ENCODE measurements around the gene TFF1.

The TFF1 gene

DNA sequence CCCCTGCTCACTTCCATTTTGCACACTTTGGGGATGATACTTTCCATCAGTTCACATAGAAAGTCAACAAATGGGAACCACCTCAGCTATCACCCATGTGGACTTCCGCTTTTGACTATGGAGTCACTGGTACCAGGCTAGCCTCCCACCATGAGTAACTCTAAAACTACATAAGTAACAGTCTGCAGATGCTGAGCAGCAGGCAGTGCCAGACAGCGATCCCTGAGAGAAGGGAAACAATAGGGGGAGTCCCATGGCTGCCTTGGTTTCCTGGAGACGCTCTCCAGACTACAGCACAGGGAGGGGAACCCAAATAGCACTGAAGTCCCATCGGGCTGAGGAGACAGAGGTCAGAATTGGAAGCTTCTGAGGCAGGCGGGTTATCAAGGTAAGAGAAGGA lies 12.7 kb downstream of the TFF1 start:
- no peak for ATAC-seq
- TF ChIP-seq, protein P1, sequence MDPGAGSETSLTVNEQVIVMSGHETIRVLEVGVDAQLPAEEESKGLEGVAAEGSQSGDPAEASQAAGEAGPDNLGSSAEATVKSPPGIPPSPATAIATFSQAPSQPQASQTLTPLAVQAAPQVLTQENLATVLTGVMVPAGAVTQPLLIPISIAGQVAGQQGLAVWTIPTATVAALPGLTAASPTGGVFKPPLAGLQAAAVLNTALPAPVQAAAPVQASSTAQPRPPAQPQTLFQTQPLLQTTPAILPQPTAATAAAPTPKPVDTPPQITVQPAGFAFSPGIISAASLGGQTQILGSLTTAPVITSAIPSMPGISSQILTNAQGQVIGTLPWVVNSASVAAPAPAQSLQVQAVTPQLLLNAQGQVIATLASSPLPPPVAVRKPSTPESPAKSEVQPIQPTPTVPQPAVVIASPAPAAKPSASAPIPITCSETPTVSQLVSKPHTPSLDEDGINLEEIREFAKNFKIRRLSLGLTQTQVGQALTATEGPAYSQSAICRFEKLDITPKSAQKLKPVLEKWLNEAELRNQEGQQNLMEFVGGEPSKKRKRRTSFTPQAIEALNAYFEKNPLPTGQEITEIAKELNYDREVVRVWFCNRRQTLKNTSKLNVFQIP (CRISPR knock-in tag; IDR thresholded peaks at IDR 0.05; ENCODE audit: borderline replicate concordance, low read depth): no peak
- TF ChIP-seq SNAI2 (CRISPR knock-in tag; IDR thresholded peaks at IDR 0.05) (no peak), ZNF8 (CRISPR knock-in tag; IDR thresholded peaks at IDR 0.05) (no peak), ZNF70 (CRISPR knock-in tag; IDR thresholded peaks at IDR 0.05) (no peak), ISL1 (CRISPR knock-in tag; IDR thresholded peaks at IDR 0.05) (no peak), ESRRG (CRISPR knock-in tag; IDR thresholded peaks at IDR 0.05) (no peak), CSDC2 (CRISPR knock-in tag; IDR thresholded peaks at IDR 0.05) (no peak), ZFP3 (CRISPR knock-in tag; IDR thresholded peaks at IDR 0.05) (no peak)
- TF ChIP-seq, protein P2, sequence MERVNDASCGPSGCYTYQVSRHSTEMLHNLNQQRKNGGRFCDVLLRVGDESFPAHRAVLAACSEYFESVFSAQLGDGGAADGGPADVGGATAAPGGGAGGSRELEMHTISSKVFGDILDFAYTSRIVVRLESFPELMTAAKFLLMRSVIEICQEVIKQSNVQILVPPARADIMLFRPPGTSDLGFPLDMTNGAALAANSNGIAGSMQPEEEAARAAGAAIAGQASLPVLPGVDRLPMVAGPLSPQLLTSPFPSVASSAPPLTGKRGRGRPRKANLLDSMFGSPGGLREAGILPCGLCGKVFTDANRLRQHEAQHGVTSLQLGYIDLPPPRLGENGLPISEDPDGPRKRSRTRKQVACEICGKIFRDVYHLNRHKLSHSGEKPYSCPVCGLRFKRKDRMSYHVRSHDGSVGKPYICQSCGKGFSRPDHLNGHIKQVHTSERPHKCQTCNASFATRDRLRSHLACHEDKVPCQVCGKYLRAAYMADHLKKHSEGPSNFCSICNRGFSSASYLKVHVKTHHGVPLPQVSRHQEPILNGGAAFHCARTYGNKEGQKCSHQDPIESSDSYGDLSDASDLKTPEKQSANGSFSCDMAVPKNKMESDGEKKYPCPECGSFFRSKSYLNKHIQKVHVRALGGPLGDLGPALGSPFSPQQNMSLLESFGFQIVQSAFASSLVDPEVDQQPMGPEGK (CRISPR knock-in tag; IDR thresholded peaks at IDR 0.05; ENCODE audit: borderline replicate concordance): no peak
- TF ChIP-seq, protein P3, sequence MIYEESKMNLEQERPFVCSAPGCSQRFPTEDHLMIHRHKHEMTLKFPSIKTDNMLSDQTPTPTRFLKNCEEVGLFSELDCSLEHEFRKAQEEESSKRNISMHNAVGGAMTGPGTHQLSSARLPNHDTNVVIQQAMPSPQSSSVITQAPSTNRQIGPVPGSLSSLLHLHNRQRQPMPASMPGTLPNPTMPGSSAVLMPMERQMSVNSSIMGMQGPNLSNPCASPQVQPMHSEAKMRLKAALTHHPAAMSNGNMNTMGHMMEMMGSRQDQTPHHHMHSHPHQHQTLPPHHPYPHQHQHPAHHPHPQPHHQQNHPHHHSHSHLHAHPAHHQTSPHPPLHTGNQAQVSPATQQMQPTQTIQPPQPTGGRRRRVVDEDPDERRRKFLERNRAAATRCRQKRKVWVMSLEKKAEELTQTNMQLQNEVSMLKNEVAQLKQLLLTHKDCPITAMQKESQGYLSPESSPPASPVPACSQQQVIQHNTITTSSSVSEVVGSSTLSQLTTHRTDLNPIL (CRISPR knock-in tag; IDR thresholded peaks at IDR 0.05; ENCODE audit: low read depth): no peak
- TF ChIP-seq, protein P4, sequence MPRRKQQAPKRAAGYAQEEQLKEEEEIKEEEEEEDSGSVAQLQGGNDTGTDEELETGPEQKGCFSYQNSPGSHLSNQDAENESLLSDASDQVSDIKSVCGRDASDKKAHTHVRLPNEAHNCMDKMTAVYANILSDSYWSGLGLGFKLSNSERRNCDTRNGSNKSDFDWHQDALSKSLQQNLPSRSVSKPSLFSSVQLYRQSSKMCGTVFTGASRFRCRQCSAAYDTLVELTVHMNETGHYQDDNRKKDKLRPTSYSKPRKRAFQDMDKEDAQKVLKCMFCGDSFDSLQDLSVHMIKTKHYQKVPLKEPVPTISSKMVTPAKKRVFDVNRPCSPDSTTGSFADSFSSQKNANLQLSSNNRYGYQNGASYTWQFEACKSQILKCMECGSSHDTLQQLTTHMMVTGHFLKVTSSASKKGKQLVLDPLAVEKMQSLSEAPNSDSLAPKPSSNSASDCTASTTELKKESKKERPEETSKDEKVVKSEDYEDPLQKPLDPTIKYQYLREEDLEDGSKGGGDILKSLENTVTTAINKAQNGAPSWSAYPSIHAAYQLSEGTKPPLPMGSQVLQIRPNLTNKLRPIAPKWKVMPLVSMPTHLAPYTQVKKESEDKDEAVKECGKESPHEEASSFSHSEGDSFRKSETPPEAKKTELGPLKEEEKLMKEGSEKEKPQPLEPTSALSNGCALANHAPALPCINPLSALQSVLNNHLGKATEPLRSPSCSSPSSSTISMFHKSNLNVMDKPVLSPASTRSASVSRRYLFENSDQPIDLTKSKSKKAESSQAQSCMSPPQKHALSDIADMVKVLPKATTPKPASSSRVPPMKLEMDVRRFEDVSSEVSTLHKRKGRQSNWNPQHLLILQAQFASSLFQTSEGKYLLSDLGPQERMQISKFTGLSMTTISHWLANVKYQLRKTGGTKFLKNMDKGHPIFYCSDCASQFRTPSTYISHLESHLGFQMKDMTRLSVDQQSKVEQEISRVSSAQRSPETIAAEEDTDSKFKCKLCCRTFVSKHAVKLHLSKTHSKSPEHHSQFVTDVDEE (CRISPR knock-in tag; IDR thresholded peaks at IDR 0.05): no peak

DNA sequence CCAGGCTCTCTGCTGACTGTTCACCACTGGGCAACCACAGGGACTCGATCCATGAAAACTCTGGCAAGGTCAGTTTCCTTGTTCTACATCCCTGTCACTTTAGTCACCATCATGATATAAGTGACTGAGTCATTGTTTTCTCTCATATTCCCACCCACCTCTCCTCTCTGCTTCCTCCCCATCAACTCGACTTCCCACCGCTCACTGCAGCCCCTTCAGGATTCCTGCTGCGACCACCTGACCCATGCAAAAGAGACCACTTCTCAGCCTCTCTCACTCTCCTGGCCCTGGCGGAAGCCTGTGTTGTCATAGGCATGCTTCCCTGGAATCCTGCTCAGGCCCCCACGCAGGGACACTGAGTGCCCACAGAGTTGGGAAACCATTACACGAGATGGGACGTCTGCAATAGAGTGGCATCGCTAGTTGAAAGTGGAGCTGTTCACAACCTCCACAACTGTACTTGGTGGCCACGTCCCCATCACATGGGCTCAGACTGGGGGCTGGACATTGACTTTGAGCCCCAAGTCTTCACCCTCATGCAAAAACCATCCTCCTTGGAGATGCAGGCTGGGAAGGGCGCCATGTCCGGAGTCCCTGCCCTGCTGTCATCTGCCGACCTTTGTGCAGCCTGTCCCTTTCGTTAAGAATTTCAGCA lies 13.8 kb downstream of the TFF1 start:
- TF ChIP-seq, protein P1 (CRISPR knock-in tag; IDR thresholded peaks at IDR 0.05; ENCODE audit: borderline replicate concordance, low read depth): no peak
- no peak for TF ChIP-seq SNAI2 (CRISPR knock-in tag; IDR thresholded peaks at IDR 0.05)
- no peak for TF ChIP-seq ZNF565 (CRISPR knock-in tag; conservative IDR thresholded peaks at IDR 0.05; ENCODE audit: low read depth)
- no peak for TF ChIP-seq ZFP3 (CRISPR knock-in tag; IDR thresholded peaks at IDR 0.05)
- no peak for TF ChIP-seq PPARA (CRISPR knock-in tag; IDR thresholded peaks at IDR 0.05; ENCODE audit: borderline replicate concordance)
- TF ChIP-seq TOX (CRISPR knock-in tag; IDR thresholded peaks at IDR 0.05; ENCODE audit: borderline replicate concordance): no peak
- TF ChIP-seq ARNTL (CRISPR knock-in tag; IDR thresholded peaks at IDR 0.05; ENCODE audit: borderline replicate concordance, low read depth): no peak
- TF ChIP-seq ZFP30 (CRISPR knock-in tag; IDR thresholded peaks at IDR 0.05): no peak
- TF ChIP-seq ZNF8 (CRISPR knock-in tag; IDR thresholded peaks at IDR 0.05): no peak
- TF ChIP-seq ZC3H10 (CRISPR knock-in tag; IDR thresholded peaks at IDR 0.05): no peak
- TF ChIP-seq, protein P5, sequence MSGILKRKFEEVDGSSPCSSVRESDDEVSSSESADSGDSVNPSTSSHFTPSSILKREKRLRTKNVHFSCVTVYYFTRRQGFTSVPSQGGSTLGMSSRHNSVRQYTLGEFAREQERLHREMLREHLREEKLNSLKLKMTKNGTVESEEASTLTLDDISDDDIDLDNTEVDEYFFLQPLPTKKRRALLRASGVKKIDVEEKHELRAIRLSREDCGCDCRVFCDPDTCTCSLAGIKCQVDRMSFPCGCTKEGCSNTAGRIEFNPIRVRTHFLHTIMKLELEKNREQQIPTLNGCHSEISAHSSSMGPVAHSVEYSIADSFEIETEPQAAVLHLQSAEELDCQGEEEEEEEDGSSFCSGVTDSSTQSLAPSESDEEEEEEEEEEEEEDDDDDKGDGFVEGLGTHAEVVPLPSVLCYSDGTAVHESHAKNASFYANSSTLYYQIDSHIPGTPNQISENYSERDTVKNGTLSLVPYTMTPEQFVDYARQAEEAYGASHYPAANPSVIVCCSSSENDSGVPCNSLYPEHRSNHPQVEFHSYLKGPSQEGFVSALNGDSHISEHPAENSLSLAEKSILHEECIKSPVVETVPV (CRISPR knock-in tag; IDR thresholded peaks at IDR 0.05): no peak
- no peak for TF ChIP-seq OSR1 (CRISPR knock-in tag; IDR thresholded peaks at IDR 0.05)
- no peak for TF ChIP-seq ISL1 (CRISPR knock-in tag; IDR thresholded peaks at IDR 0.05)
- TF ChIP-seq ZNF70 (CRISPR knock-in tag; IDR thresholded peaks at IDR 0.05): no peak
- no peak for TF ChIP-seq ESRRG (CRISPR knock-in tag; IDR thresholded peaks at IDR 0.05)
- no peak for TF ChIP-seq TCF4 (CRISPR knock-in tag; IDR thresholded peaks at IDR 0.05; ENCODE audit: borderline replicate concordance)

More for the DNA sequence above, 13.8 kb downstream of the TFF1 start:
- no peak for ATAC-seq

Measured in SK-N-SH treated with all-trans-retinoic acid at 6 μM for 48 hours (cell line).